Measurements from ENCODE around the gene ITGA1.

DNA sequence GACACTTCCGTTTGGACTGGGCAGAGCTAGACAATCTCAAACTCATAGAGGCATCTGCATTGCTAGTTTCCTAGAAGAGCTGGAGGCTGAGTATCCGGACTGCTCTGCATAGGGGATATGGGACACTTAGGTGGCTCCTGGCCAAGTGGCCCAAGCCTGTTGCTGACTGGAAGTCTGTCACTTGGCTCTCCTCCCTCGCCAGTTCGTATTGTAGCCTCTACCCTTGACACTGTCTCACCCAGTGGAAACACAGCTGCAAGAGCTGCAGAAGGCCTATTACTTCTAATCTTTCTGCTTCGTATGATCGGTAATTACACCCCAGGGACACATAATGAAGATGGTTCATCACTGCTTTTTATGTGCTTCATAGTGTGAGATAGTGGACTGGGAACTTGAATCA lies 34.7 kb downstream of the ITGA1 start:
- TF ChIP-seq, protein P1, sequence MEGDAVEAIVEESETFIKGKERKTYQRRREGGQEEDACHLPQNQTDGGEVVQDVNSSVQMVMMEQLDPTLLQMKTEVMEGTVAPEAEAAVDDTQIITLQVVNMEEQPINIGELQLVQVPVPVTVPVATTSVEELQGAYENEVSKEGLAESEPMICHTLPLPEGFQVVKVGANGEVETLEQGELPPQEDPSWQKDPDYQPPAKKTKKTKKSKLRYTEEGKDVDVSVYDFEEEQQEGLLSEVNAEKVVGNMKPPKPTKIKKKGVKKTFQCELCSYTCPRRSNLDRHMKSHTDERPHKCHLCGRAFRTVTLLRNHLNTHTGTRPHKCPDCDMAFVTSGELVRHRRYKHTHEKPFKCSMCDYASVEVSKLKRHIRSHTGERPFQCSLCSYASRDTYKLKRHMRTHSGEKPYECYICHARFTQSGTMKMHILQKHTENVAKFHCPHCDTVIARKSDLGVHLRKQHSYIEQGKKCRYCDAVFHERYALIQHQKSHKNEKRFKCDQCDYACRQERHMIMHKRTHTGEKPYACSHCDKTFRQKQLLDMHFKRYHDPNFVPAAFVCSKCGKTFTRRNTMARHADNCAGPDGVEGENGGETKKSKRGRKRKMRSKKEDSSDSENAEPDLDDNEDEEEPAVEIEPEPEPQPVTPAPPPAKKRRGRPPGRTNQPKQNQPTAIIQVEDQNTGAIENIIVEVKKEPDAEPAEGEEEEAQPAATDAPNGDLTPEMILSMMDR (conservative IDR thresholded peaks at IDR 0.05) = no peak
- TF ChIP-seq ZFX (IDR thresholded peaks at IDR 0.05) = no peak
